ENCODE measurements around the gene NUDT6.

The NUDT6 gene

GRCh38 chr4:122889726-122890125, 32.7 kb downstream of the NUDT6 start:
- no peak for DNase-seq (ENCODE audit: low spot score)
- in situ Hi-C loops (cut with MboI; ENCODE audit: low pct_unique_long_range_greater_than_20kb, low sequenced_read_pairs, unreplicated experiment) = no loop called here
- TF ChIP-seq CTCF (IDR thresholded peaks at IDR 0.05; ENCODE audit: extremely low read depth, insufficient read depth, missing control alignments) = no peak

GRCh38 chr4:122884499-122884898, 37.9 kb downstream of the NUDT6 start:
- TF ChIP-seq CTCF (IDR thresholded peaks at IDR 0.05; ENCODE audit: extremely low read depth, insufficient read depth, missing control alignments) = no peak
- in situ Hi-C loops (cut with MboI; ENCODE audit: low pct_unique_long_range_greater_than_20kb, low sequenced_read_pairs, unreplicated experiment) = no loop called here
- no peak for DNase-seq (ENCODE audit: low spot score)

- no peak for DNase-seq (ENCODE audit: low spot score)
- TF ChIP-seq CTCF (IDR thresholded peaks at IDR 0.05; ENCODE audit: extremely low read depth, insufficient read depth, missing control alignments) = no peak
- in situ Hi-C loops (cut with MboI; ENCODE audit: low pct_unique_long_range_greater_than_20kb, low sequenced_read_pairs, unreplicated experiment) = no loop called here
These were observed 39.3 kb downstream of the NUDT6 start for GRCh38 chr4:122882857-122883735.

- in situ Hi-C loops (cut with MboI; ENCODE audit: low pct_unique_long_range_greater_than_20kb, low sequenced_read_pairs, unreplicated experiment) = no loop called here
- DNase-seq (ENCODE audit: low spot score) = no peak
- TF ChIP-seq CTCF (IDR thresholded peaks at IDR 0.05; ENCODE audit: extremely low read depth, insufficient read depth, missing control alignments) = no peak
These were observed 43.4 kb downstream of the NUDT6 start for GRCh38 chr4:122879001-122879400.

GRCh38 chr4:122876456-122876855, 45.9 kb downstream of the NUDT6 start:
- no peak for DNase-seq (ENCODE audit: low spot score)
- in situ Hi-C loops (cut with MboI; ENCODE audit: low pct_unique_long_range_greater_than_20kb, low sequenced_read_pairs, unreplicated experiment) = no loop called here
- no peak for TF ChIP-seq CTCF (IDR thresholded peaks at IDR 0.05; ENCODE audit: extremely low read depth, insufficient read depth, missing control alignments)

GRCh38 chr4:122875949-122876348, 46.4 kb downstream of the NUDT6 start:
- in situ Hi-C loops (cut with MboI; ENCODE audit: low pct_unique_long_range_greater_than_20kb, low sequenced_read_pairs, unreplicated experiment) = no loop called here
- no peak for DNase-seq (ENCODE audit: low spot score)
- no peak for TF ChIP-seq CTCF (IDR thresholded peaks at IDR 0.05; ENCODE audit: extremely low read depth, insufficient read depth, missing control alignments)
